ENCODE results near the gene GSTA3. TPM values are rescaled to one million over a fixed set of nuclear protein-coding genes. Genes with fewer than 3 reads are reported as not detected.

Gene GSTA3
- total and polyA plus RNA-seq, 2 donors (not counting 3 experiments of a cell fraction or from before 2014, with no cell fraction given) = not detected

DNA sequence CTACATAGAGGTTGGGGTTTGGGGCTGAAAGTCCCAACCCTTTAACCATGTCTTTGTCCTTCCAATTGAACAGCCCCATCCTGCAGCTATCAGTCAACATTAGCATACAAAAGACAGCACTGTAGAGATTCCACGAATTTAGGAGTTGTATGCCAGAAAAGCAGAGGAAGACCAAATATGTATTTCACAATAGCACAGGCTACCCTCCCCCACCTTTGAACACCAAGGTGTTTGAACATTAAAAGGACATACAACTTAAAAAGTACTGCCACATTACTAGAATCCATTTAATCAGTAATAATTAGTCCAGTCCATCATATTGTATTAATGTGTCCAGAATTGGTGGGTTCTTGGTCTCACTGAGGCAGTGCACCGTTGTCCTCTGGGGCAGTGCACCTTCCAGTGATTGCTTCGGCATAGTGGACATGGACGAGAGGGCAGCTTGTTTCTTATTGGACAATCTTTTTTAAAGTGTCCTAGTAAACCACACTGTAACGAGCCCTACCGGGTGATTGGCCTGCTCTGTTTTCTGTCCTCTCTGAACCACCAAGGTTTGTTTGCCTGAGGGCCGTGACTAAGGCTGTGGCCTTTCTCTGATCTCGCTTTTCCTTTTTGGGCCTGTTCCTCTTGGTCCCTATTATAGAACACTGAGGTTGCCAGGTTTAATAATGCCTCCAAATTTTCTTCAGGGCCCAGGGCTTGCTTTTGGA is 49.2 kb upstream of the GSTA3 start:
- Histone ChIP-seq H2AFZ (ENCODE audit: low read depth, low read length) (no peak overlapping the region), H3K4me3 (replicated peaks in 1 of 3; ENCODE audit: insufficient read depth in 1 of 3, low read depth in 1 of 3, low read length in 3 of 3) (no peak overlapping the region), H3K9ac (replicated peaks; ENCODE audit: extremely low read depth, insufficient read depth, low read length) (no peak overlapping the region), H4K20me1 (replicated peaks; ENCODE audit: control insufficient read depth, extremely low read depth, insufficient read depth, low read length) (no peaks in the 10 kb centered on the region), H3K27ac (ENCODE audit: insufficient read depth, low read depth, low read length) (no peak overlapping the region), H3K4me1 (ENCODE audit: control insufficient read depth, extremely low read depth, insufficient read depth, low read length) (no peaks in the 10 kb centered on the region), H3K27me3 (ENCODE audit: control insufficient read depth in 2 of 2, insufficient read depth in 2 of 2, low read length in 2 of 2) (peaks cover 0 to 3% of the 10 kb centered on the region in 2 experiments), H3K36me3 (ENCODE audit: control insufficient read depth in 2 of 2, extremely low read depth in 1 of 2, insufficient read depth in 2 of 2, low read length in 2 of 2) (no peaks in the 10 kb centered on the region), H3K79me2 (ENCODE audit: control insufficient read depth, insufficient read depth, low read length) (no peaks in the 10 kb centered on the region), H3K9me3 (replicated peaks; ENCODE audit: control insufficient read depth, insufficient read depth, low read length) (no peaks in the 10 kb centered on the region), H3K4me2 (ENCODE audit: insufficient read depth, low read length) (no peak overlapping the region), H3K9me1 (replicated peaks; ENCODE audit: control insufficient read depth, extremely low read depth, insufficient read depth, low read length) (no peaks in the 10 kb centered on the region)
- dilution Hi-C loops (cut with MboI; ENCODE audit: extremely low pct_ligation_motif_present, low sequenced_read_pairs) = no loop called here
- intact Hi-C loops (cut with micrococcal nuclease) = no loop called here
- DNase-seq (ENCODE audit: low read depth, low spot score) = no peak
- TF ChIP-seq MYC (IDR thresholded peaks at IDR 0.05; ENCODE audit: low read depth, low read length) (no peak), GATA2 (IDR thresholded peaks at IDR 0.05; ENCODE audit: insufficient read depth, insufficient read length, low read depth, low read length) (no peak), EZH2 (IDR thresholded peaks at IDR 0.05; ENCODE audit: borderline replicate concordance, low read depth, low read length, severe bottlenecking) (no peak), POLR2AphosphoS5 (IDR thresholded peaks at IDR 0.05; ENCODE audit: insufficient read depth, low read depth, low read length) (no peak), JUN (IDR thresholded peaks at IDR 0.05; ENCODE audit: borderline replicate concordance, insufficient read depth, insufficient read length, low read depth) (no peak), FOS (IDR thresholded peaks at IDR 0.05; ENCODE audit: borderline replicate concordance, insufficient read depth, low read length) (no peak), POLR2A (IDR thresholded peaks at IDR 0.05; ENCODE audit: low read depth, low read length) (no peak)
- TF ChIP-seq, protein P1, sequence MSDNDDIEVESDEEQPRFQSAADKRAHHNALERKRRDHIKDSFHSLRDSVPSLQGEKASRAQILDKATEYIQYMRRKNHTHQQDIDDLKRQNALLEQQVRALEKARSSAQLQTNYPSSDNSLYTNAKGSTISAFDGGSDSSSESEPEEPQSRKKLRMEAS (IDR thresholded peaks at IDR 0.05; ENCODE audit: insufficient read depth, insufficient read length) = no peak
- TF ChIP-seq, protein P2, sequence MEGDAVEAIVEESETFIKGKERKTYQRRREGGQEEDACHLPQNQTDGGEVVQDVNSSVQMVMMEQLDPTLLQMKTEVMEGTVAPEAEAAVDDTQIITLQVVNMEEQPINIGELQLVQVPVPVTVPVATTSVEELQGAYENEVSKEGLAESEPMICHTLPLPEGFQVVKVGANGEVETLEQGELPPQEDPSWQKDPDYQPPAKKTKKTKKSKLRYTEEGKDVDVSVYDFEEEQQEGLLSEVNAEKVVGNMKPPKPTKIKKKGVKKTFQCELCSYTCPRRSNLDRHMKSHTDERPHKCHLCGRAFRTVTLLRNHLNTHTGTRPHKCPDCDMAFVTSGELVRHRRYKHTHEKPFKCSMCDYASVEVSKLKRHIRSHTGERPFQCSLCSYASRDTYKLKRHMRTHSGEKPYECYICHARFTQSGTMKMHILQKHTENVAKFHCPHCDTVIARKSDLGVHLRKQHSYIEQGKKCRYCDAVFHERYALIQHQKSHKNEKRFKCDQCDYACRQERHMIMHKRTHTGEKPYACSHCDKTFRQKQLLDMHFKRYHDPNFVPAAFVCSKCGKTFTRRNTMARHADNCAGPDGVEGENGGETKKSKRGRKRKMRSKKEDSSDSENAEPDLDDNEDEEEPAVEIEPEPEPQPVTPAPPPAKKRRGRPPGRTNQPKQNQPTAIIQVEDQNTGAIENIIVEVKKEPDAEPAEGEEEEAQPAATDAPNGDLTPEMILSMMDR (IDR thresholded peaks at IDR 0.05; ENCODE audit: extremely low read depth in 1 of 2, insufficient read depth in 1 of 2, low read depth in 1 of 2, low read length in 2 of 2) = no peak
- POLR2A ChIA-PET = no interaction called here
- CTCF ChIA-PET = no interaction called here
- BruUV-seq (replicated peaks) = no TSS peak
- no peak for FAIRE-seq
